Measurements from ENCODE around the gene TLR6.

GRCh38 chr4:38889143-38889542 lies 32.5 kb upstream of the TLR6 start:
- TF ChIP-seq ATF2 (CRISPR knock-in tag; IDR thresholded peaks at IDR 0.05; ENCODE audit: borderline replicate concordance, low read depth) (no peak), ZNF425 (CRISPR knock-in tag; conservative IDR thresholded peaks at IDR 0.05) (no peak), CTCF (IDR thresholded peaks at IDR 0.05) (no peak), NR2C2 (CRISPR knock-in tag; IDR thresholded peaks at IDR 0.05) (no peak)
